ENCODE measurements around the gene ZNF17.
"Not testable (repeated sequence)": the region's sequence is repeated elsewhere in the genome, so short reads cannot be mapped to it uniquely, and the experiment has no call there.

ZNF17 gene

GRCh38 chr19:57410877-57411671 is at the start of gene ZNF17:
TSS of gene ZNF17 (plus strand) at chr19:57411161. CDS start at chr19:57413616, 2,455 bp downstream.
- peak within 1 kb of the TSS; percentile 15 for H2AFZ ChIP-seq (ENCODE audit: low read depth, low read length)
- peaks cover 20% of the 10 kb centered on the region for H3K36me3 ChIP-seq (ENCODE audit: insufficient read depth, low read length)
- H3K27me3 ChIP-seq (ENCODE audit: insufficient read depth, low read length): no peaks in the 10 kb centered on the region
- no peaks in the 10 kb centered on the region for H3K9me3 ChIP-seq (ENCODE audit: low read length)
- H3K4me1 ChIP-seq (ENCODE audit: insufficient read depth, low read length): peaks cover 13% of the 10 kb centered on the region
- peak within 1 kb of the TSS; percentile 79 for H3K4me3 ChIP-seq (ENCODE audit: low read length)

- Histone ChIP-seq H3K27me3 (ENCODE audit: insufficient read depth, low read length) (no peaks in the 10 kb centered on the region), H3K4me3 (ENCODE audit: low read length) (peak overlapping the region; percentile 63), H3K36me3 (ENCODE audit: insufficient read depth, low read length) (peaks cover 26% of the 10 kb centered on the region), H3K9me3 (ENCODE audit: low read length) (no peaks in the 10 kb centered on the region), H3K4me1 (ENCODE audit: insufficient read depth, low read length) (peaks cover 10% of the 10 kb centered on the region), H2AFZ (ENCODE audit: low read depth, low read length) (peak overlapping the region; percentile 64)
Observed at GRCh38 chr19:57362419-57362818, 48.5 kb upstream of the ZNF17 start.

GRCh38 chr19:57362997-57363687 is 47.8 kb upstream of the ZNF17 start, which contains the start of the genes TRAPPC2B and ZNF547:
TSS of gene TRAPPC2B (plus strand) at chr19:57363551. CDS start at chr19:57364834, 1,283 bp downstream.
TSS of gene ZNF547 (plus strand) at chr19:57363551. CDS start at chr19:57368556, 5,005 bp downstream.
- Histone ChIP-seq H3K4me3 (ENCODE audit: low read length) (peak within 1 kb of the TSS; percentile 63), H3K27me3 (ENCODE audit: insufficient read depth, low read length) (no peaks in the 10 kb centered on the region), H3K9me3 (ENCODE audit: low read length) (no peaks in the 10 kb centered on the region), H2AFZ (ENCODE audit: low read depth, low read length) (peak within 1 kb of the TSS; percentile 64), H3K36me3 (ENCODE audit: insufficient read depth, low read length) (peaks cover 23% of the 10 kb centered on the region), H3K4me1 (ENCODE audit: insufficient read depth, low read length) (peaks cover 10% of the 10 kb centered on the region)

- no peaks in the 10 kb centered on the region for H3K9me3 ChIP-seq (ENCODE audit: low read length)
- peak overlapping the region; percentile 63 for H3K4me3 ChIP-seq (ENCODE audit: low read length)
- no peaks in the 10 kb centered on the region for H3K27me3 ChIP-seq (ENCODE audit: insufficient read depth, low read length)
- no peak overlapping the region for H2AFZ ChIP-seq (ENCODE audit: low read depth, low read length)
- H3K4me1 ChIP-seq (ENCODE audit: insufficient read depth, low read length): peaks cover 10% of the 10 kb centered on the region
- H3K36me3 ChIP-seq (ENCODE audit: insufficient read depth, low read length): peaks cover 18% of the 10 kb centered on the region
Observed at GRCh38 chr19:57363688-57364181, 47.2 kb upstream of the ZNF17 start.

GRCh38 chr19:57366776-57367175 is 44.2 kb upstream of the ZNF17 start:
- H2AFZ ChIP-seq (ENCODE audit: low read depth, low read length): no peak overlapping the region

GRCh38 chr19:57374179-57374578 is 36.8 kb upstream of the ZNF17 start:
- no peaks in the 10 kb centered on the region for H3K27me3 ChIP-seq (ENCODE audit: insufficient read depth, low read length)
- no peak overlapping the region for H2AFZ ChIP-seq (ENCODE audit: low read depth, low read length)
- peaks cover 52% of the 10 kb centered on the region for H3K9me3 ChIP-seq (ENCODE audit: low read length)
- no peaks in the 10 kb centered on the region for H3K4me1 ChIP-seq (ENCODE audit: insufficient read depth, low read length)
- no peak overlapping the region for H3K4me3 ChIP-seq (ENCODE audit: low read length)
- peaks cover 57% of the 10 kb centered on the region for H3K36me3 ChIP-seq (ENCODE audit: insufficient read depth, low read length)

More at GRCh38 chr19:57366776-57367175, 44.2 kb upstream of the ZNF17 start:
- H3K4me3 ChIP-seq (ENCODE audit: low read length): no peak overlapping the region
- no peaks in the 10 kb centered on the region for H3K9me3 ChIP-seq (ENCODE audit: low read length)
- peaks cover 10% of the 10 kb centered on the region for H3K4me1 ChIP-seq (ENCODE audit: insufficient read depth, low read length)
- H3K27me3 ChIP-seq (ENCODE audit: insufficient read depth, low read length): no peaks in the 10 kb centered on the region
- peaks cover 19% of the 10 kb centered on the region for H3K36me3 ChIP-seq (ENCODE audit: insufficient read depth, low read length)

GRCh38 chr19:57374647-57375046 is 36.3 kb upstream of the ZNF17 start:
- H3K36me3 ChIP-seq (ENCODE audit: insufficient read depth, low read length): peaks cover 57% of the 10 kb centered on the region
- peaks cover 53% of the 10 kb centered on the region for H3K9me3 ChIP-seq (ENCODE audit: low read length)
- not testable (repeated sequence) for H3K4me1 ChIP-seq (ENCODE audit: insufficient read depth, low read length); H3K4me3 ChIP-seq (ENCODE audit: low read length); H2AFZ ChIP-seq (ENCODE audit: low read depth, low read length); H3K27me3 ChIP-seq (ENCODE audit: insufficient read depth, low read length)

- Histone ChIP-seq H3K9me3 (ENCODE audit: low read length) (peaks cover 55% of the 10 kb centered on the region), H3K4me3 (ENCODE audit: low read length) (no peak overlapping the region), H3K27me3 (ENCODE audit: insufficient read depth, low read length) (no peaks in the 10 kb centered on the region), H3K36me3 (ENCODE audit: insufficient read depth, low read length) (peaks cover 56% of the 10 kb centered on the region), H3K4me1 (ENCODE audit: insufficient read depth, low read length) (no peaks in the 10 kb centered on the region), H2AFZ (ENCODE audit: low read depth, low read length) (no peak overlapping the region)
Observed at GRCh38 chr19:57376151-57376550, 34.8 kb upstream of the ZNF17 start.

- peaks cover 46% of the 10 kb centered on the region for H3K9me3 ChIP-seq (ENCODE audit: low read length)
- H3K36me3 ChIP-seq (ENCODE audit: insufficient read depth, low read length): peaks cover 43% of the 10 kb centered on the region
- H3K27me3 ChIP-seq (ENCODE audit: insufficient read depth, low read length): no peaks in the 10 kb centered on the region
- no peak overlapping the region for H2AFZ ChIP-seq (ENCODE audit: low read depth, low read length)
- no peaks in the 10 kb centered on the region for H3K4me1 ChIP-seq (ENCODE audit: insufficient read depth, low read length)
- H3K4me3 ChIP-seq (ENCODE audit: low read length): no peak overlapping the region
Observed at GRCh38 chr19:57377498-57378146, 33.3 kb upstream of the ZNF17 start.

- H3K27me3 ChIP-seq (ENCODE audit: insufficient read depth, low read length): no peaks in the 10 kb centered on the region
- peaks cover 25% of the 10 kb centered on the region for H3K9me3 ChIP-seq (ENCODE audit: low read length)
- H3K4me1 ChIP-seq (ENCODE audit: insufficient read depth, low read length): no peaks in the 10 kb centered on the region
- no peak overlapping the region for H2AFZ ChIP-seq (ENCODE audit: low read depth, low read length)
- H3K4me3 ChIP-seq (ENCODE audit: low read length): no peak overlapping the region
- H3K36me3 ChIP-seq (ENCODE audit: insufficient read depth, low read length): peaks cover 23% of the 10 kb centered on the region
Observed at GRCh38 chr19:57380923-57381322, 30.0 kb upstream of the ZNF17 start.

GRCh38 chr19:57382806-57383488 is 28.0 kb upstream of the ZNF17 start:
- Histone ChIP-seq H3K36me3 (ENCODE audit: insufficient read depth, low read length) (peaks cover 6% of the 10 kb centered on the region), H2AFZ (ENCODE audit: low read depth, low read length) (no peak overlapping the region), H3K4me3 (ENCODE audit: low read length) (no peak overlapping the region), H3K4me1 (ENCODE audit: insufficient read depth, low read length) (no peaks in the 10 kb centered on the region), H3K27me3 (ENCODE audit: insufficient read depth, low read length) (no peaks in the 10 kb centered on the region), H3K9me3 (ENCODE audit: low read length) (peaks cover 8% of the 10 kb centered on the region)

GRCh38 chr19:57389194-57389729 is 21.7 kb upstream of the ZNF17 start:
- Histone ChIP-seq H3K4me1 (ENCODE audit: insufficient read depth, low read length) (peaks cover 9% of the 10 kb centered on the region), H3K4me3 (ENCODE audit: low read length) (peak overlapping the region; percentile 35), H3K36me3 (ENCODE audit: insufficient read depth, low read length) (peaks cover 14% of the 10 kb centered on the region), H3K27me3 (ENCODE audit: insufficient read depth, low read length) (no peaks in the 10 kb centered on the region), H3K9me3 (ENCODE audit: low read length) (peaks cover 6% of the 10 kb centered on the region), H2AFZ (ENCODE audit: low read depth, low read length) (peak overlapping the region; percentile 78)
